LNCaP clone FGC (cell line): ENCODE measurements around the gene FOXRED1.
A peak's percentile ranks its signal among the peaks of the same experiment; 100 is the strongest.

Source experiments
- DNase-seq: peaks from one replicate; pipeline ENCODE4 v3.0.0-alpha.2; 2011; ENCODE audit warnings: low read depth
- H3K4me3 ChIP-seq: 2 replicates; pipeline ENCODE4 v1.5.1; 2011; ENCODE audit warnings: mild to moderate bottlenecking, low read depth, low read length, control low read depth
- CTCF ChIP-seq: IDR thresholded peaks from 2 replicates; pipeline ENCODE4 v1.5.1; 2012; ENCODE audit warnings: mild to moderate bottlenecking; ENCODE audit not compliant: control insufficient read depth, insufficient read depth; ENCODE audit errors: extremely low read depth

The FOXRED1 gene

GRCh38 chr11:126256216-126256615 lies 12.7 kb upstream of the FOXRED1 start:
- no peak overlapping the region for H3K4me3 ChIP-seq
- no peak for TF ChIP-seq CTCF
- no peak for DNase-seq

- no peak for TF ChIP-seq CTCF
- no peak for DNase-seq
- no peak overlapping the region for H3K4me3 ChIP-seq
Measured at GRCh38 chr11:126257144-126257543, 11.8 kb upstream of the FOXRED1 start.

GRCh38 chr11:126257764-126258163 lies 11.2 kb upstream of the FOXRED1 start:
- DNase-seq = no peak
- no peak overlapping the region for H3K4me3 ChIP-seq
- TF ChIP-seq CTCF = no peak

- H3K4me3 ChIP-seq = no peak overlapping the region
- TF ChIP-seq CTCF = no peak
- DNase-seq = no peak
Measured at GRCh38 chr11:126262216-126262615, 6.7 kb upstream of the FOXRED1 start.

GRCh38 chr11:126263489-126263888 lies 5.5 kb upstream of the FOXRED1 start:
- no peak overlapping the region for H3K4me3 ChIP-seq
- no peak for TF ChIP-seq CTCF
- no peak for DNase-seq

- no peak for TF ChIP-seq CTCF
- no peak for DNase-seq
- H3K4me3 ChIP-seq = no peak overlapping the region
Measured at GRCh38 chr11:126265811-126266210, 3.1 kb upstream of the FOXRED1 start.

GRCh38 chr11:126267650-126268049 lies 1.3 kb upstream of the FOXRED1 start:
- TF ChIP-seq CTCF = no peak
- peak overlapping the region; percentile 82 for H3K4me3 ChIP-seq
- DNase-seq = peak; percentile 91
